ENCODE measurements around the gene WARS2.
"Not testable (repeated sequence)": the region's sequence is repeated elsewhere in the genome, so short reads cannot be mapped to it uniquely, and the experiment has no call there.

The WARS2 gene

GRCh38 chr1:119140177-119141019, at the start of gene WARS2:
TSS of gene WARS2 (minus strand) at chr1:119140653. CDS start at chr1:119140644, 9 bp downstream.
- peak; percentile 93 for DNase-seq (ENCODE audit: low read depth, low spot score)
- H3K27ac ChIP-seq: peak within 1 kb of the TSS; percentile 92

GRCh38 chr1:119188926-119189325, 48.5 kb upstream of the WARS2 start:
- DNase-seq (ENCODE audit: low read depth, low spot score): no peak
- H3K27ac ChIP-seq: no peak overlapping the region

- DNase-seq (ENCODE audit: low read depth, low spot score): no peak
- no peak overlapping the region for H3K27ac ChIP-seq
Measured at GRCh38 chr1:119187416-119187815, 47.0 kb upstream of the WARS2 start.

GRCh38 chr1:119186471-119186870, 46.0 kb upstream of the WARS2 start:
- no peak overlapping the region for H3K27ac ChIP-seq
- no peak for DNase-seq (ENCODE audit: low read depth, low spot score)

- DNase-seq (ENCODE audit: low read depth, low spot score): no peak
- H3K27ac ChIP-seq: no peak overlapping the region
Measured at GRCh38 chr1:119184972-119185371, 44.5 kb upstream of the WARS2 start.

GRCh38 chr1:119181218-119181617, 40.8 kb upstream of the WARS2 start:
- no peak overlapping the region for H3K27ac ChIP-seq
- no peak for DNase-seq (ENCODE audit: low read depth, low spot score)

- DNase-seq (ENCODE audit: low read depth, low spot score): no peak
- no peak overlapping the region for H3K27ac ChIP-seq
Measured at GRCh38 chr1:119179051-119179450, 38.6 kb upstream of the WARS2 start.

- H3K27ac ChIP-seq; DNase-seq (ENCODE audit: low read depth, low spot score): not testable (repeated sequence)
Measured at GRCh38 chr1:119172927-119173326, 32.5 kb upstream of the WARS2 start.

- DNase-seq (ENCODE audit: low read depth, low spot score); H3K27ac ChIP-seq: not testable (repeated sequence)
Measured at GRCh38 chr1:119171381-119172010, 31.0 kb upstream of the WARS2 start.

- no peak overlapping the region for H3K27ac ChIP-seq
- DNase-seq (ENCODE audit: low read depth, low spot score): no peak
Measured at GRCh38 chr1:119163396-119163795, 22.9 kb upstream of the WARS2 start.

- no peak for DNase-seq (ENCODE audit: low read depth, low spot score)
- H3K27ac ChIP-seq: no peak overlapping the region
Measured at GRCh38 chr1:119160866-119161265, 20.4 kb upstream of the WARS2 start.

GRCh38 chr1:119160409-119160808, 20.0 kb upstream of the WARS2 start:
- no peak overlapping the region for H3K27ac ChIP-seq
- DNase-seq (ENCODE audit: low read depth, low spot score): no peak

GRCh38 chr1:119159966-119160365, 19.5 kb upstream of the WARS2 start:
- no peak for DNase-seq (ENCODE audit: low read depth, low spot score)

GRCh38 chr1:119159111-119159510, 18.7 kb upstream of the WARS2 start:
- no peak for DNase-seq (ENCODE audit: low read depth, low spot score)
- no peak overlapping the region for H3K27ac ChIP-seq

More at GRCh38 chr1:119159966-119160365, 19.5 kb upstream of the WARS2 start:
- H3K27ac ChIP-seq: no peak overlapping the region

- DNase-seq (ENCODE audit: low read depth, low spot score): not testable (repeated sequence)
Measured at GRCh38 chr1:119156761-119157160, 16.3 kb upstream of the WARS2 start.

GRCh38 chr1:119155069-119155468, 14.6 kb upstream of the WARS2 start:
- DNase-seq (ENCODE audit: low read depth, low spot score); H3K27ac ChIP-seq: not testable (repeated sequence)

More at GRCh38 chr1:119156761-119157160, 16.3 kb upstream of the WARS2 start:
- not testable (repeated sequence) for H3K27ac ChIP-seq

GRCh38 chr1:119150150-119150549, 9.7 kb upstream of the WARS2 start:
- no peak overlapping the region for H3K27ac ChIP-seq
- DNase-seq (ENCODE audit: low read depth, low spot score): no peak

GRCh38 chr1:119147661-119148090, 7.2 kb upstream of the WARS2 start:
- no peak for DNase-seq (ENCODE audit: low read depth, low spot score)
- H3K27ac ChIP-seq: no peak overlapping the region

GRCh38 chr1:119146466-119146865, 6.0 kb upstream of the WARS2 start:
- DNase-seq (ENCODE audit: low read depth, low spot score): no peak
- H3K27ac ChIP-seq: no peak overlapping the region

- no peak overlapping the region for H3K27ac ChIP-seq
Measured at GRCh38 chr1:119144813-119145212, 4.4 kb upstream of the WARS2 start.

GRCh38 chr1:119143706-119144105, 3.3 kb upstream of the WARS2 start:
- no peak overlapping the region for H3K27ac ChIP-seq
- DNase-seq (ENCODE audit: low read depth, low spot score): no peak

More at GRCh38 chr1:119144813-119145212, 4.4 kb upstream of the WARS2 start:
- no peak for DNase-seq (ENCODE audit: low read depth, low spot score)

All from epithelial cell of prostate (primary cell).